NCI-H2081 (cell line): ENCODE data around the gene PPP1R12A.
A peak's percentile ranks its signal among the peaks of the same experiment; 100 is the strongest.
"Not testable (repeated sequence)": the region's sequence is repeated elsewhere in the genome, so short reads cannot be mapped to it uniquely, and the experiment has no call there.

ENCODE experiments used
- DNase-seq, 2 experiments: peaks; one replicate each; lab custom pipeline; 2025; lab: John Stamatoyannopoulos, UW

The PPP1R12A gene

DNA sequence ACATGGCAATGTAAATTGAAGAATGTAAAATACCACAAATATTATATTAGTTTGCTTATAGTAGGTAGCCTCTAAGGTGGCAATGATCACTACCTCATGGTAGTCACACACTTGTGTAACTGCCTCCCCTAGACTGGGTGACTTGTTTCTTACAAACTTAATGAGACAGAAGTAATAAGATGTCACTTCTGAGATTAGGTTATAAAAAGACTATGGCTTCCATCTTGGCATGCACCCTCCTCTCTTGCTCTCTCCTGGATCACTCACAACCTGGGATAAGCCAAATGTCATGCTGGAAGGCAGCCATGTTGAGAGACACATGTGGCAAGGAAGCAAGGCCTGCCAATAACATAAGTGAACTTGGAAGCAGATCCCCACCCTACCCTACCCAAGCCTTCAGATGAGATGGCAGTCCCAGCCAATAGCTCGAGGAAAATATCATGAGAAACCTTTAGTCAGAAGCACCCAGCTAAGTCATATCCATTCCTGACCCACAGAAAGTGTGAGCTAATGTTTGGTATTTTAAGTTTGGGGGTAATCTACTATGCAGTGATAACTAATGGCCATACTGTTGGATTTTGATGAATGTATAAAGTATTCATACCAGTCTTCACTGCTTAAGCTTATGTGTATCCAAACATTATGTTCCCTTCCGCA lies 43.3 kb downstream of the PPP1R12A start:
- no peak for DNase-seq

DNA sequence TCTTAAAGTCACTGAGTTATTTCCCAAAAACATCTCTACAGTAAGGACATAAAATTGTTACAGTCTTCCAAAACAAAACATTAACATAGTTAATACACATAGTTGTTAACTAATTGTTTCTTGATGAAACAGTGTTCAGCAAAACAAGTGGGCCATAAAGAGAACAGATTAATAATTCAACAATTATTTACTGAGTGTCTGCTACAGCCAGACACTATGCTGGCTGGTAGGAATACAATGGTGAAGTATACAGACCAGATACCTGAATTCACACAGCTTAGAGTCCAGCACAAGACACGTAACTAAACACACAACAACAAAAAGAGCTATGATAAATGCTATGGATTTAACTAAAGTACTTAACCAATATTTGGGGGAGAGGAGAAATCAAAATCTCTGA lies 47.0 kb downstream of the PPP1R12A start:
- DNase-seq: no peak

DNA sequence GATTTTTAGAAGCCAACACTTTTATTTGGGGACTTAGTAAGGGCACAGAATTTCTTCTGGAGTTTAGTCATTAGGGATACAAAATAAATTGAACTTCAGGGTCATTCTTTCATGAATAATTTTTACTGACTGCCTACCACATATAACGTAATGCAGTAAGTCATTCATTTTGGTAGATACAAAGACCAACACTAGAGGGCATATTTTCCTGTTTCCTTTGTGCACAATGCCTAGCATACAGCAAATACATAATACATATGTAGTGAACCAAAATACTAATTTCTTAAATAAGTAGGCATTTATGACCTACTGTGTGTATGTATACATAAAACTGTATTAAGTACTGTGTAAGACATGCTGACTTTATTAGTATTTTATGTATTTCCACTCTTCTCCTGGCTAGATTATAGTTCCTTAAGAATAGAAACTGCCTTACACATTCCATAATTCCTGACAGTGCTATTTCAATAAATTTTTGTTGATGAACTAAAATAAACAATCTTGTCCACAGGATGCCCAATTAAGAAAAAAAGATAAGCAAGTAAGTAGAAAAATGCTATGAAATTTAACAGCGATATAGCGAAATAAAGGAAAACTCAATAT lies 47.9 kb downstream of the PPP1R12A start:
- peak; percentile 29 to 63 for DNase-seq

DNA sequence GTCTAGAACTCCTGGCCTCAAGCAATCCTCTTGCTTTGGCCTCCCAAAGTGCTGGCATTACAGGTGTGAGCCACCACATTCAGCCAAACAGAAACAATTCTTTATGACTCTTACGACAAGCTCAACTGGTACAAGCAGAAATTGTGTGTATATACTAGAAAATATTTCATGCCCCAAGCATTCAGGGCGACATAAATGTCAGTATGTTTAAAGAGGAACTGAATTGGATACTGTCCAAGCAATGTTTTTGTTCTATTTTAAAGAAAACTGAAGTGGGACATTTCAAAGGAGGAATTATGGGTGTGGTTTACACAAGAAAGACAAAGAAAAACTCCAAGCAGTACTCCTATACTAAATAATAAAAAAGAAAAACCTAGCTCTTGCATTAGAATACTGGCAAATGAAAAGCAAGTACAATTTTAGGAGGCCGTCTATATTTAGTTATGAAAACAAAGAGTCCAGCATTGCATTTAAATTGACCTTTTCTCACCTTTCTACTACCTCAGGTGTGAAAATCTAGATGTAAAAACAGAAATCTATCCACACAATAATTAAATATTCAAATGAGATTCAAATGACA lies 48.9 kb downstream of the PPP1R12A start:
- DNase-seq: no peak

DNA sequence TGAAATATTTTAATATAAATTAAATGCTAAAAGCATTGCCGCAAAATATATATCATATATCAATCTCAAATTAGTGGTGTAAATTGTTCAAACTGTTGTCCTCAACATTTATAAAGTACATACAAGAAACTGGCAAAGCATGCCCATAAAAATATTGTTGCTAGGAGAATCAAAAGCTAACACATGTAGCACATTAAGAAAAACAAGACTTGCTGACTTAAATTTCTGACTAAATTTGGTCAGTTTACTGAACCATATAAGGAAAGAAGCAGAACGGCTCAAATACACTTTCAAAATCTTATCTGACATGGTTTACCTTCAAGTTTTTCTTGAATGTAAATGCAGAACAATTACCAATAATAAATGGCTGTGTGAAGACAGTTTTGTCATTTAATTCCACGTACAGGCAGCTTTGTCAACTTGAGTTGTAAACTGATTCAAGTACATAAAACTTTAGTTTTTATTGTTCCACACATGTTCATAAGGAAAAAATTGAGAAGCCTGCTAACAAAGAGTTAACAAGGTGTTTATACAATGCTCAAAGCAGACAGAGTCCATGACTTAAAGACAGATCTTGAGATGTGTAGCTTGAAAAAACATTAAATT lies 50.4 kb downstream of the PPP1R12A start:
- no peak for DNase-seq

DNA sequence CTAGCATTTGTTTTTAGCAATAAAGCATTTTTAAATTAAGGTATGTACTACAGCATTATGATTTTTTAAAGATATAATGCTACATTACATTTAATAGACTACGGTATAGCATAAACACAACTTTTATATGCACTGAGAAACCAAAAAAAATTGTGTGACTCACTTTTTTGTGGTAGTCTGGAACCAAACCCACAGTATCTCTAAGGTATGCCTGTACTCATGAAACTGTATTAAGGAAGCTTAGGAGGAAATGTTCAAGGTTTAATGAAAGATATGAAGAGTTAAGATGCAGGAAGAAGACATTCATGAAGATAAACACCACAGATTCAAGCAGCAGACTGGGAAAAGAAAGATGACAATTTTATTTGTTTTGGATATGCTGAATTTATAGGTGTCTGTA lies 51.7 kb downstream of the PPP1R12A start:
- DNase-seq: no peak

DNA sequence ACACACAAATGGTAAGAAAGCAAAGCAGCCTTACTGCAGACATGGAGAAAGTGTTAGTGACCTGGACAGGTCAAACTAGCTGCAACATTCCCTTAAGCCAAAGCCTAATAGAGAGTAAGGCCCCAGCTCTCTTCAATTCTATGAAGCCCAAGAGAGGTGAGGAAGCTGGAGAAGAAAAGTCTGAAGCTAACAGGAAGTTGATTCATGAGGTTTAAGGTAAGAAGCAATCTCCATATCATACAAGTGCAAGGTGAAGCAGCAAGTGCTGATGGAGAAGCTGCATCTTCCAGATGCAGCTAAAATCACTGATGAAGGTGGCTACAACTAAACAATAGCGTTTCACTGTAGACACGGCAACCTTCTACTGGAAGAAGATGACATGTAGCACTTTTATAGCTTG lies 53.5 kb downstream of the PPP1R12A start:
- DNase-seq: no peak

DNA sequence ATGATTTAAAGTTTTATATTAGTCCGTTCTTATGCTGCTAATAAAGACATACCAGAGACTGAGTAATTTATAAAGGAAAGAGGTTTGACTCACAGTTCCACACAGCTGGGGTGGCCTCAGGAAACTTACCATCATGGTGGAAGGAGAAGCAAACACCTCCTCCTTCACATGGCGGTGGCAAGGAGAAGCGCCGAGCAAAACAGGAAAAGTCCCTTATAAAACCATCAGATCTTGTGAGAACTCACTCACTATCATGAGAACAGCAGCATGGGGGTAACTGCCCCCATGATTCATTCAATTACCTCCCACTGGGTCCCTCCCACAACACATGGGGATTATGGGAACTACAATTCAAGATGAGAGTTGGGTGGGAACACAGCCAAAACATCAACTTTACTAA lies 56.4 kb downstream of the PPP1R12A start:
- not testable (repeated sequence) for DNase-seq

DNA sequence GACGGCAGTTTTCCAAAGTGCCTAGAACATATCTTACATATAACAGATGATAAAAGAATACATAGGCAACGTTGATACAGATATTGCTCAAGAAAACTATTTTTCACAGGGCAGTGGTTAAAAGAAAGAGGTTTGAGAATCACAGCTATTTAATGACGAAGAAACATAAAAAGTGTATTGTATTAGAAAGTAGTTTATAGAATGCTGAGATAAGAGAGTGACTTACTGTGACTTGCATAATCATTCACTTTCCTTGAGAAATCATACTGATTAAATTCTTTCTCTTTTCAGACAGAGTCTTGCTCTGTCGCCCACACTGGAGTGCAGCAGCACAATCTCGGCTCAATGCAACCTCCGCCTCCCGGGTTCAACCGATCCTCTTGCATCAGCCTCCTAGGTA lies 57.7 kb downstream of the PPP1R12A start:
- no peak for DNase-seq

DNA sequence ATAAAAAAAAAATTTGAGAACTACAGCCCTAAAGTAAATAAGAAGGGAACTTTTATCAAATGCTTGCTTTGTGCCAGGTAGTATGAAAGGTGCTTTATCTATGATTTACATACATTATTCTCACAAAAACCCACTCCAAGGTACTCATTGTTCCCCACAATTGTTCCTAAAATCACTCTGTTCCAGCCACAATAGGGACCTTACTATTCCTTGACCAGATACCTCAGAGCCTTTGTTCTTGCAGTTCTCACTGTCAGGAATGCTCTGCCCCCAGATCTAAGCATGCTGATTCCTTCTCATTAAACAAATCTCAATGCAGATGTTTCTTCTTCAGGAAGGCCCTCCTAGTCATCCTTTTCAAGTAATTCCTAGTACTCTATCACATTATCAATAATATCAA lies 60.2 kb downstream of the PPP1R12A start:
- DNase-seq: no peak

DNA sequence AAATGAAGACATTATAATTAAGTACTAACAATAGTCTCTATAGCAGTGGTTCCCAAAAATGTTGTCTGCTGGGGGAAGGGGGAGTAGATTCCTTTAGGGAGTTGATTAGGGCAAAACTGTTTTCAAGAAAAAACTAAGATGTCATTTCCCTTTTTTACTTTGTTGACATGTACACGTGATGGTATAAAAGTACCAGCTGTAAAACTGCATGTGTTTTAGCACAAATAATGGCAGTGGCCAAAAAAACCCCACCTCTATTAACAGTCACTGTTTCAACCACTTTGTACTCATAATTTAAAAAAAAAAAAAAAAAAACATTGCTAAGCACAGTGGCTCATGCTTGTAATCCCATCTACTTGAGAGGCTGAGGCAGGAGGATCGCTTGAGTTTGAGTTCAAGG lies 61.7 kb downstream of the PPP1R12A start:
- DNase-seq: no peak

DNA sequence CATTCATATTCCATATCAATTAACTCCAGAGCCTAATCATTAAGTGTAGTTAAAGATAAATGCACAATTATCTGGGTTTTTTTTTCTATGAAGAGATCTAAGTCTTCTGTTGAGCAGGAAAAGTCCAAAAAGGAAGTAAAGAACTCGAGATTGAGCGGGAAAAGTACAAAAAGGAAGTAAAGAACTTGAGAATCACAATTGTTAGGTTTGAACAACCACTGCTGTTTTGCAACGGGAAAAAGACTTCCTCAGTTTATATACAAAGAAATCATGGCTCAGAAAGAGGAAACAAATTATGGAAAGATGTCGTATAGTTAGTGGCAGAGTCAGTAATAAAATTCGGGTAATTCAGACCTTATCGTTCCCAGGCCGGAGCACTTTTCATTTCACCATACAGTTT lies 63.3 kb downstream of the PPP1R12A start:
- no peak for DNase-seq

DNA sequence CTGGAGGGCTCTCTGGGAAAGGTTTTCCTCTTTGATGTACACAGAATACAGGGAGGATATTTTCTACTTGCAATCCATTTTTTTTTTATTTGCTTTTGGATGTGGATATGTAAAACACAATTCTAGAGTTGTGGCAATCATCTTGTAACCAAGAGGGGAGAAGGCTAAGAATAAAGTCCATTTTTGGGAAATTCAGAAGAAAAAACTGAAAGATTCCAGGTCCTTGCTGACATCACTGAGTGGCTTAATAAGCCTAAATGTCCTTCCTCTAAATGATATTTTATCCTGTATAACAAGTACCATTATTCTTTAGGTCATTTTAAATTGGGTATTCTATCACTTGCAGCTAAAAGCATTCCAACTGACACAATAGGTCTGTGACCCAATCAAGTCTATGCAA lies 64.0 kb downstream of the PPP1R12A start:
- no peak for DNase-seq

DNA sequence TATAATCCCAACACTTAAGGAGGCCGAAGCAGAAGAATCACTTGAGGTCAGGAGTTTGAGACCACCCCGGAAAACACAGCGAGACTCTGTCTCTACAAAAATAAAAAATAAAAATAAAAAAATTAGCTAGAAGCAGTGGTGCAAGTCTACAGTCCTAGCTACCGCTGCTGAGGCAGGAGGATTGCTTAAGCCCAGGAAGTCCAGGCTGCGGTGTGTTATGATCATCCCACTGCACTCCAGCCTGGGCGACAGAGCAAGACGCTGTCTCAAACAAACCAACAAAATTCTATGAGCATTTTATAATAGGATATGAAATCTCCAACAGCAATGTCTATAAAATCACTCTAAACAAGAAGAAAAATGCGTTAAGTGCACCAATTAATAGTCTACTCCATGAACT lies 75.3 kb downstream of the PPP1R12A start:
- DNase-seq: no peak

DNA sequence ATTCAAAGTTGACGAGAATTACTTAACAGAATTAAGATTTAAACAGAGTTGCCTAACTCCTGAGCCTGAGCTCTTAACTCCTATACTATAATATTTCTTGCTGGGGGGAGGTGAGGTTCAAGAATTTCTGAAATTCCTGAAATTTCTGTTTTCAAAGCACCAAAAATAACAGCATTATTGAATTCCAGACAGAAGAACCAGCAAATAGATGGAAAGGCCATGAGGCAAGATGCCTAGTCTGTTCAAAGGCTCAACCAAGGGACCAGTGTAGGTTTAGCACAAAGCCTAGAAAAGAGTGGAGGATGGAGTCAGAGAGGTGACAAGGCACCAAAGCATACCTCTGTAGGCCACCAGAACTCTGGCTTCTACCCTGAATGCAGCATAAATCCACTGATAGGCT lies 76.4 kb downstream of the PPP1R12A start:
- DNase-seq: no peak

DNA sequence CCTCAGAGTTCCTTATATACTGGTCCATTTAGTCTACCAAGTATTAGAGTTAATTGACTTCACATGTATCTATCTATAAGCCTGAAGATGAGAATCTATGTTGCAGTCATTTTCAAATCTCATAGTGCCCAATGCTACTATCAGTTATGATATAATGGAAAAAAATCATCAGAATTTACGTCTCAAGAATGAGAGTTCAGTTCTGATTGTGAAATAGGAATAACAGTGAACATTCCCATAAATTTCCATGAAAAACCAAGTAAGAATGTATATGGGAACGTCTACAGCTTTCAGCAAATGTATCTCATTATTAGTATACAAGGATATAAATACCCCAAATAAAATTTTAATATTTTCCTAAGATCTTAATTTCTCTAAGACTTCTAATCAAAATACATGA lies 77.2 kb downstream of the PPP1R12A start:
- no peak for DNase-seq

DNA sequence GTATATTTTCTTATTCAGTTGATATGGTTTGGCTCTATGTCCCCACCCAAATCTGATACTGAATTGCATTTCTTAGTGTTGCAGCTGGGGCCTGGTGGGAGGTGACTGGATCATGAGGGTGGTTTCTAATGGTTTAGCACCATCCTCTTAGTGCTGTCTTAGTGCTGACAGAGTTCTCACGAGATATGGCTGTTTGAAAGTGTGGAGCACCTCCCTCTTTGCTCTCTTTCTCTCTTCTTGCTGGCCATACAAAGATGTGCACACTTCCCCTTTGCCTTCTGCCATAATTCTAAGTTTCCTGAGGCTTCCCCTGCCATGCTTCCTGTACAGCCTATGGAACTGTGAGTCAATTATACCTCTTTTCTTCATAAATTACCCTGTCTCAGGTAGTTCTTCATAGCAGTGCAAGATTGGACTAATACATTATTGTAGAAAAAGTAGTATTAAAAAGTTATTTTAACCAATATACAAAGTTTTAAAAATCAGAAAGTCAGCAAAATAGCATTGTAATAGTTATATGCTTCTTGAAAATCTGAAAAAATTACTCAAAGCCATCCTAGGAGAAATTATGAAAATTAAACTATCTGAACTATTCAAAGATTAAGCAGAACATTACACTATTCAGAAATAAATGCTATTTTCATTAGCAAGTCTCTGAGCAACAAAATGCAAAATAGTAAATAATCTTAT lies 84.1 kb downstream of the PPP1R12A start:
- no peak for DNase-seq

DNA sequence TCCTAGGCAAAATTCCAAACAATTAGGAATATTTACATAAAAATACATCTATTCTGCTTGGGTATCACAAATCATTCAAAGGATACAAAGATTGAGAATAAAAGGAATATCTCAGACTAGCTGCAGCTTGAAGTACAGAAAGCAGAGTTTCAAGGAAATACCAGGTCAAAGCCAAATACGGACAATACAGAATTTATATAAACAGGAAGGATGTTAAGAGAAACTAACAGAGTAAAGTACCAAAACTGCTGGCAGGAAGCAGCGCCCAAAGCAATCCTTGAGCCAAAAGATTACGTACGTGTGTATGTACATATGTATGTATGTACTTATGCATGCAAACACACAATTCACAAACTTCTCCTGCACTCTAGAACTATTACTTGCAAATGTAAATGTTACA lies 86.6 kb downstream of the PPP1R12A start:
- DNase-seq: peak; percentile 34 to 73

DNA sequence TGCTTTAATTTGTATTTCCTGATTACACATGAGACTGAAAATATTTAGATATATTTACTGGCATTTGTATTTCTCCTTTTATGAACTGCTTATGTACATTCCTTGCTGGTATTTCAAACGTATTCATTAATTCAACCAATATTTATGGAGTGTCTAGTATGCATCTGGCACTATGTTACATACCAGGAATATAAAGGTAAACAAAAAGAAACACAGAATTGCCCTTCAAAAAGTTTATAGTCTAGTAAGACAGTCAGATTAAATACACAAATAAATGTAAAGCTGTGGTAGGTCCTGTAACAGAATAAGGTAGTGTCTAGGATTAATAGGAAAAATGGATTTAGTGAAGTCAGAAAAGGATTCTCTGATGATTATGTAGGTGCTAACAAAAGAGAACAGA lies 87.5 kb downstream of the PPP1R12A start:
- DNase-seq: no peak

DNA sequence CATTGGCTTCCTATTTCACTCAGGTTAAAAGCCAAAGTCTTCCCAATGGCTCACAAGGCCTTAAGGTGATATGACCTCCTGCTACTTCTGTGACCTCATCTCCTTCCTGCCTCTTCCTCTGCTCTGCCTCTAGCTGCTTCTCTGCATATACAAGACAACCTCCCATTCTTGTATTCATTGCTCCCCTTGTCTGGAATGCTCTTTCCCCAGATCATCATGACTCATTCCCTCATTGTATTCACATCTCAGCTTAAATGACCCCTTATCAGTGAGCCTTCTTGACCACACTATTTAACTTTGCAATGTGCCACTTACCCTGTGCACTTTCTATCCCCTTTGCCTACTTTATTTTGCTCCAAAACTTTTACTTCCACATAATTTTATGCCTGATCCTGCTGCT lies 90.2 kb downstream of the PPP1R12A start:
- DNase-seq: no peak

DNA sequence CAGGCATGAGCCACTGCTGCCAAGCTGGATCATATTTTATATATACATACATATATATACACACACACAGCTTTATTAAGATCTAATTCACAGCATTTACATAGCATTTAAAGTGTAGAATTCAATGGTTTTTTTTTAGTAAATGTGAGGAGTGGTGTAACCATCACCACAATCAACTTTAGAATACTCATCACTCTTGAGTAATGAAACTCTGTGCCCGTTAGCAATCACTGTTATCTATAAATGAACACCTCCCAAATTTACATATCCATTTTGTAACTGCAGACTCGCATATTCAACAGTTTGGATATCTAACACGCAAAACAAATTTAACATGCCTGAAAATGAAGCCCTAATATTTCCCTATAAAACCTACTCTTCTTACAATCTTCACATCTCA lies 90.9 kb downstream of the PPP1R12A start:
- DNase-seq: no peak

DNA sequence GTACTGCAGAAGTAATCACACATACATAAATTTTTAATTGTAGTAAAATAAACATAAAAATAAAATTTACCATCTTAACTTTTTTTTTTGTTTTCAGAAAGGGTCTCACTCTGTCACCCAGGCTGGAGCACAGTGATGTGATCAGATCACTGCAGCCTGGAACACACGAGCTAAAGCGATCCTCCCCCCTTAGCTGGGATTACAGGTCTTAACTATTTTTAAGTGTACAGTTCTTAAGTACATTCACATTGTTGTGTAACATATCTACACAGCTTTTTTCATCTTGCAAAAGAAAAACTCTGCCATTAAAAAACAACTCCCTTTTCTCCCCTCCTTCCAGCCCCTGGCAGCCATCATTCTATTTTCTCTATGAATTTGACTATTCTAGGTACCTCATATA lies 92.3 kb downstream of the PPP1R12A start:
- no peak for DNase-seq

DNA sequence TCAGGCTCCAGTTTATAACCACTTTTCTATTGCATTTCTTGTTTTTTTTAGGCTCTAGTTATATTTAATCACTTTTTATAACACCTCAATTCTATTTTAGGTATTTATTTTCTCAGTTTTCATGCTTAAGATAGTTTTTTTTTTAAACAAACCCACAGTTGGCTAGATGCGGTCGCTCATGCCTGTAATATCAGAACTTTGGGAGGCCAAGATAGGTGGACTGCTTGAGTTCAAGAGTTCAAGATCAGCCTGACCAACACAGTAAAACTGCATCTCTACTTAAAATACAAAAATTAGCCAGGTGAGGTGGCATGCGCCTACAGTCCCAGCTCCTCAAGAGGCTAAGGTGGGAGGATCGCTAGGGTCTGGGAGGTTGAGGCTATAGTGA lies 93.0 kb downstream of the PPP1R12A start:
- DNase-seq: no peak
